H1 (cell line): Measurements from ENCODE around the gene SMIM38. TPM values are rescaled to one million over a fixed set of nuclear protein-coding genes. Genes with fewer than 3 reads are reported as not detected.

Source experiments
- CTCF ChIA-PET: fragments of 300-600 bp; sonication (Branson Sonifier 250); formaldehyde crosslinking; loops from one replicate; lab custom pipeline; 2021; ENCODE audit not compliant: partially characterized antibody; lab: Charles Lee
- POLR2A ChIA-PET: fragments of 300-600 bp; sonication (Branson Sonifier 250); formaldehyde crosslinking; loops from one replicate; lab custom pipeline; 2021; ENCODE audit warnings: inconsistent platforms; ENCODE audit not compliant: partially characterized antibody; lab: Charles Lee
- DNase-seq, 2 experiments: peaks; one replicate each; pipeline versions ENCODE4 v3.0.0 to v3.0.0-alpha.2; 2010 to 2022; ENCODE audit warnings: low spot score in 2 of 2, low read depth in 1 of 2, mixed read lengths in 1 of 2
- FAIRE-seq: peaks from 2 replicates; lab custom pipeline; 2011; peaks lifted over from hg19 to GRCh38; lab: Jason Lieb, UNC
- H2AFZ ChIP-seq: 2 replicates; pipeline ENCODE4 v1.8.1; 2012; ENCODE audit warnings: low read length, inconsistent platforms
- H2AK5ac ChIP-seq: 2 replicates; pipeline ENCODE4 v1.6.1; 2013; ENCODE audit warnings: low read depth, low read length
- H2BK120ac ChIP-seq: replicated peaks from 2 replicates; pipeline ENCODE3; 2013; ENCODE audit warnings: low read depth, low read length, inconsistent platforms
- H2BK12ac ChIP-seq: 2 replicates; pipeline ENCODE4 v1.6.1; 2013; ENCODE audit warnings: low read depth, low read length
- H2BK15ac ChIP-seq: 2 replicates; pipeline ENCODE4 v1.6.1; 2013; ENCODE audit warnings: low read length
- H2BK20ac ChIP-seq: 2 replicates; pipeline ENCODE4 v1.6.1; 2013; ENCODE audit warnings: low read length
- H2BK5ac ChIP-seq: 2 replicates; pipeline ENCODE4 v1.6.1; 2013; ENCODE audit warnings: low read depth, low read length
- H3K14ac ChIP-seq: 2 replicates; pipeline ENCODE4 v1.6.1; 2013; ENCODE audit warnings: inconsistent platforms; ENCODE audit not compliant: insufficient read length
- H3K18ac ChIP-seq: 2 replicates; pipeline ENCODE4 v1.6.1; 2013; ENCODE audit warnings: low read length; ENCODE audit errors: extremely low read depth
- H3K23ac ChIP-seq: 2 replicates; pipeline ENCODE4 v1.6.1; 2013; ENCODE audit warnings: inconsistent platforms; ENCODE audit not compliant: insufficient read length
- H3K23me2 ChIP-seq: 2 replicates; pipeline ENCODE4 v1.6.1; 2013; ENCODE audit warnings: low read depth, low read length
- H3K27ac ChIP-seq: 2 replicates; pipeline ENCODE4 v1.6.1; 2011; ENCODE audit warnings: low read depth, low read length, inconsistent platforms
- H3K27me3 ChIP-seq, 4 experiments: replicated peaks in 1 of 4; 1 replicate in 1 of 4; 2 replicates in 3 of 4; pipeline versions ENCODE4 v1.6.1 to v1.8.1; 2011 to 2013; ENCODE audit warnings: low read length in 3 of 4, mild to moderate bottlenecking in 3 of 4, inconsistent platforms in 2 of 4, mixed read lengths in 2 of 4, moderate library complexity in 1 of 4; ENCODE audit not compliant: control insufficient read depth in 3 of 4, insufficient read depth in 3 of 4; ENCODE audit errors: extremely low read depth in 1 of 4
- H3K36me3 ChIP-seq, 4 experiments: 2 replicates each; pipeline versions ENCODE4 v1.6.1 to v1.8.1; 2011 to 2013; ENCODE audit warnings: mild to moderate bottlenecking in 4 of 4, low read length in 3 of 4, moderate library complexity in 2 of 4, control low read depth in 1 of 4, inconsistent platforms in 1 of 4; ENCODE audit not compliant: insufficient read depth in 4 of 4, control insufficient read depth in 2 of 4
- H3K4ac ChIP-seq: replicated peaks from 2 replicates; pipeline ENCODE3; 2013; ENCODE audit warnings: low read length, low read depth, mixed read lengths, inconsistent platforms; ENCODE audit not compliant: insufficient read length
- H3K4me1 ChIP-seq, 4 experiments: replicated peaks in 1 of 4; 1 replicate in 1 of 4; 2 replicates in 3 of 4; pipeline versions ENCODE4 v1.6.1 to v1.8.1; 2011 to 2013; ENCODE audit warnings: low read length in 3 of 4, inconsistent platforms in 2 of 4, mixed read lengths in 1 of 4; ENCODE audit not compliant: insufficient read depth in 4 of 4, control insufficient read depth in 3 of 4
- H3K4me2 ChIP-seq, 2 experiments: 2 replicates each; pipeline versions ENCODE4 v1.6.1 to v1.8.1; 2011 to 2013; ENCODE audit warnings: low read depth in 2 of 2, low read length in 2 of 2, control low read depth in 1 of 2, inconsistent platforms in 1 of 2, mild to moderate bottlenecking in 1 of 2; ENCODE audit not compliant: insufficient read depth in 1 of 2
- H3K4me3 ChIP-seq, 4 experiments: fragments of 200-600, 300-600 bp in 1 of 4; sonication (generic), shearing (Covaris generic), sonication (Bioruptor Twin) in 1 of 4; 2 replicates each; pipeline versions ENCODE4 v1.5.1 to v1.8.1; 2011 to 2016; ENCODE audit warnings: low read length in 4 of 4, low read depth in 3 of 4, control low read depth in 2 of 4, inconsistent platforms in 2 of 4, mild to moderate bottlenecking in 2 of 4, mixed read lengths in 1 of 4, moderate library complexity in 1 of 4; ENCODE audit not compliant: insufficient read depth in 2 of 4; ENCODE audit errors: extremely low read depth in 1 of 4
- H3K56ac ChIP-seq: replicated peaks from 2 replicates; pipeline ENCODE3; 2013; ENCODE audit warnings: low read depth, mild to moderate bottlenecking, mixed read lengths, low read length, inconsistent platforms; ENCODE audit not compliant: insufficient read length
- H3K79me1 ChIP-seq: 2 replicates; pipeline ENCODE4 v1.6.1; 2013; ENCODE audit warnings: low read depth, low read length, control low read depth
- H3K79me2 ChIP-seq, 2 experiments: 2 replicates each; pipeline versions ENCODE4 v1.6.1 to v1.8.1; 2012 to 2013; ENCODE audit warnings: low read length in 2 of 2, mild to moderate bottlenecking in 2 of 2, inconsistent platforms in 1 of 2; ENCODE audit not compliant: insufficient read depth in 2 of 2, control insufficient read depth in 1 of 2
- H3K9ac ChIP-seq, 4 experiments: replicated peaks in 1 of 4; 1 replicate in 1 of 4; 2 replicates in 3 of 4; pipeline versions ENCODE4 v1.6.1 to v1.8.1; 2011 to 2013; ENCODE audit warnings: low read depth in 3 of 4, low read length in 3 of 4, control low read depth in 2 of 4, mild to moderate bottlenecking in 2 of 4, moderate library complexity in 2 of 4, inconsistent platforms in 1 of 4; ENCODE audit errors: extremely low read depth in 1 of 4
- H3K9me3 ChIP-seq, 2 experiments: 2 replicates each; pipeline versions ENCODE4 v1.6.1 to v1.8.1; 2012 to 2013; ENCODE audit warnings: mild to moderate bottlenecking in 2 of 2, moderate library complexity in 2 of 2, control low read depth in 1 of 2, inconsistent platforms in 1 of 2, low read depth in 1 of 2, low read length in 1 of 2, mixed read lengths in 1 of 2; ENCODE audit not compliant: insufficient read depth in 2 of 2
- H4K20me1 ChIP-seq, 2 experiments: replicated peaks in 1 of 2; 2 replicates each; pipeline versions ENCODE3 to v1.8.1; 2011 to 2013; ENCODE audit warnings: inconsistent platforms in 2 of 2, low read length in 2 of 2, mild to moderate bottlenecking in 1 of 2; ENCODE audit not compliant: insufficient read depth in 2 of 2, control insufficient read depth in 1 of 2
- H4K5ac ChIP-seq: 2 replicates; pipeline ENCODE4 v1.6.1; 2013; ENCODE audit warnings: low read length, low read depth, mixed read lengths, inconsistent platforms; ENCODE audit not compliant: insufficient read length
- H4K8ac ChIP-seq: 2 replicates; pipeline ENCODE4 v1.8.0; 2013; ENCODE audit warnings: mild to moderate bottlenecking, moderate library complexity, low read length, inconsistent platforms; ENCODE audit not compliant: insufficient read depth; ENCODE audit errors: extremely low read depth
- H4K91ac ChIP-seq: replicated peaks from 2 replicates; pipeline ENCODE3; 2013; ENCODE audit warnings: low read length, mixed read lengths, inconsistent platforms; ENCODE audit not compliant: insufficient read length
- ASH2L ChIP-seq: fragments of 200-600, 300-600 bp; sonication (generic); IDR thresholded peaks from one replicate; pipeline ENCODE4 v1.7.1; 2017; ENCODE audit warnings: low read length
- CBX8 ChIP-seq: fragments of 300-800, 300-1000 bp; sonication (generic); IDR thresholded peaks from 2 replicates; pipeline ENCODE4 v1.7.1; 2016; ENCODE audit warnings: low read depth, low read length, borderline replicate concordance
- CREB1 ChIP-seq: IDR thresholded peaks from 2 replicates; pipeline ENCODE4 v1.6.1; 2012; ENCODE audit warnings: inconsistent platforms
- CTBP2 ChIP-seq: IDR thresholded peaks from 2 replicates; pipeline ENCODE4 v1.7.0; 2011; ENCODE audit warnings: borderline replicate concordance, mild to moderate bottlenecking, moderate library complexity, mixed read lengths, low read length; ENCODE audit not compliant: insufficient read depth, insufficient read length
- E2F6 ChIP-seq: IDR thresholded peaks from 2 replicates; pipeline ENCODE4 v1.6.1; 2012; ENCODE audit warnings: inconsistent platforms
- EZH2 ChIP-seq: fragments of 200-600 bp; sonication (generic); IDR thresholded peaks from 2 replicates; pipeline ENCODE4 v1.7.1; 2012; ENCODE audit warnings: low read depth, mild to moderate bottlenecking, moderate library complexity, low read length, inconsistent platforms; ENCODE audit not compliant: severe bottlenecking
- HDAC6 ChIP-seq: IDR thresholded peaks from one replicate; pipeline ENCODE4 v1.7.1; 2012; ENCODE audit warnings: low read depth, mild to moderate bottlenecking, inconsistent platforms, low read length, moderate library complexity
- KDM4A ChIP-seq: IDR thresholded peaks from one replicate; pipeline ENCODE4 v1.7.1; 2012; ENCODE audit warnings: low read depth, mild to moderate bottlenecking, moderate library complexity, low read length, inconsistent platforms; ENCODE audit not compliant: severe bottlenecking
- RXRA ChIP-seq: IDR thresholded peaks from 2 replicates; pipeline ENCODE4 v1.6.1; 2011; ENCODE audit warnings: low read depth, mild to moderate bottlenecking, low read length, moderate library complexity; ENCODE audit not compliant: insufficient read depth
- SIRT6 ChIP-seq: IDR thresholded peaks from one replicate; pipeline ENCODE4 v1.7.1; 2012; ENCODE audit warnings: low read length, inconsistent platforms
- SP2 ChIP-seq: IDR thresholded peaks from 2 replicates; pipeline ENCODE4 v1.6.1; 2012; ENCODE audit warnings: mild to moderate bottlenecking, low read length, inconsistent platforms
- TAF1 ChIP-seq: IDR thresholded peaks from 2 replicates; pipeline ENCODE4 v1.6.1; 2011; ENCODE audit warnings: mild to moderate bottlenecking, low read depth, low read length
- TAF7 ChIP-seq: optimal IDR thresholded peaks from 2 replicates; pipeline ENCODE3; 2011; ENCODE audit warnings: low read depth, mild to moderate bottlenecking, inconsistent platforms, low read length, moderate library complexity, borderline replicate concordance
- TCF12 ChIP-seq: IDR thresholded peaks from 2 replicates; pipeline ENCODE4 v1.6.1; 2011; ENCODE audit warnings: low read depth, mild to moderate bottlenecking, low read length
- WGBS, 2 experiments: shearing (Covaris generic) in 1 of 2; methylation state at CpG; one replicate each; pipeline versions ENCODE4 v1.1.6 to v1.1.7; 2013 to 2015; ENCODE audit warnings: low lambda C conversion rate in 2 of 2, mixed read lengths in 2 of 2, inconsistent platforms in 1 of 2, low coverage in 1 of 2, missing lambda C conversion rate in 1 of 2; ENCODE audit not compliant: insufficient replicate concordance in 2 of 2, insufficient coverage in 1 of 2, insufficient read length in 1 of 2; ENCODE audit errors: extremely low coverage in 1 of 2, missing lambda C conversion rate in 1 of 2; 5-methylcytosine and 5-hydroxymethylcytosine counted together
- polyA plus RNA-seq, 7 experiments: library from polyadenylated mRNA; depleted of rRNA in 3 of 7; stranded (reverse) in 5 of 7; unstranded in 2 of 7; fragments of >200 nt in 5 of 7; fragments of 200-250 nt in 2 of 7; gene quantifications; 1 replicate in 5 of 7; 2 replicates in 1 of 7; 4 replicates in 1 of 7; pipeline versions ENCODE4 v1.2.1 to v1.2.3, GENCODE V29; 2011 to 2013; ENCODE audit warnings: missing spikeins in 2 of 7, mixed read lengths in 2 of 7
- total RNA-seq: library from RNA; stranded (reverse); fragmentation: NEBNext Ultra II Directional; extraction: Animal tissue kit (Norgen Biotek cat#: 25700); gene quantifications from 2 replicates; pipeline ENCODE4 v1.2.1, GENCODE V29; 2021

Gene SMIM38
- total and polyA plus RNA-seq, 2 of the 8 experiments (the other 6 are each of a cell fraction or from before 2014, with no cell fraction given) = 0.17 to 0.20 TPM

GRCh38 chr11:69151836-69152235, 3.9 kb upstream of the SMIM38 start:
- Histone ChIP-seq H4K5ac (no peak overlapping the region), H3K4ac (no peak overlapping the region), H3K36me3 (no peaks in the 10 kb centered on the region), H3K14ac (no peak overlapping the region), H2AFZ (no peak overlapping the region), H3K79me1 (no peaks in the 10 kb centered on the region), H3K4me1 (peaks cover 0 to 10% (median 5%) of the 10 kb centered on the region in 4 experiments), H3K9ac (no peak overlapping the region), H3K9me3 (peaks cover 5 to 10% of the 10 kb centered on the region in 2 experiments; a peak in 2 of 4 replicates), H2BK15ac (no peak overlapping the region), H3K18ac (no peak overlapping the region), H3K23me2 (no peaks in the 10 kb centered on the region), H2BK5ac (no peak overlapping the region), H3K27me3 (no peaks in the 10 kb centered on the region), H2BK20ac (no peak overlapping the region), H2BK120ac (no peak overlapping the region), H3K4me2 (peak overlapping the region in 1 of 2 experiments; percentile 11; a peak in 1 of 4 replicates), H2AK5ac (no peak overlapping the region), H4K8ac (no peak overlapping the region), H2BK12ac (no peak overlapping the region), H3K4me3 (no peak overlapping the region), H3K56ac (no peak overlapping the region), H3K79me2 (no peaks in the 10 kb centered on the region), H4K20me1 (no peaks in the 10 kb centered on the region), H3K23ac (no peak overlapping the region), H3K27ac (no peak overlapping the region), H4K91ac (no peak overlapping the region)
- ChIA-PET CTCF (interaction anchor here (0.6 to 1.6 kb wide), 5 partner anchors 20 to 504 kb away, joined by 3 to 5 read pairs (median 4); no protein-coding TSS in a partner anchor), POLR2A (interaction anchor here (1.2 kb wide), 1 partner anchor 495 kb away, joined by 4 read pairs; no protein-coding TSS in a partner anchor)
- DNase-seq = no peak
- FAIRE-seq = no peak
- 58% methylated on average over 10 of the region's 10 CpGs; no CpG with 5 or more reads in 1 of the 2 experiments for WGBS, 2 experiments
- TF ChIP-seq SIRT6 (no peak), CREB1 (no peak), TAF7 (no peak), E2F6 (no peak), KDM4A (no peak), CBX8 (no peak), ASH2L (no peak), HDAC6 (no peak), RXRA (no peak), EZH2 (no peak), TAF1 (no peak), TCF12 (no peak), CTBP2 (no peak), SP2 (no peak)
